Measurements from ENCODE around the gene FARSA. TPM values are rescaled to one million over a fixed set of nuclear protein-coding genes. Genes with fewer than 3 reads are reported as not detected.
"Not testable (repeated sequence)": the region's sequence is repeated elsewhere in the genome, so short reads cannot be mapped to it uniquely, and the experiment has no call there.

The FARSA gene
- total RNA-seq, 1 donor from 2014 or later: 74.0 TPM

DNA sequence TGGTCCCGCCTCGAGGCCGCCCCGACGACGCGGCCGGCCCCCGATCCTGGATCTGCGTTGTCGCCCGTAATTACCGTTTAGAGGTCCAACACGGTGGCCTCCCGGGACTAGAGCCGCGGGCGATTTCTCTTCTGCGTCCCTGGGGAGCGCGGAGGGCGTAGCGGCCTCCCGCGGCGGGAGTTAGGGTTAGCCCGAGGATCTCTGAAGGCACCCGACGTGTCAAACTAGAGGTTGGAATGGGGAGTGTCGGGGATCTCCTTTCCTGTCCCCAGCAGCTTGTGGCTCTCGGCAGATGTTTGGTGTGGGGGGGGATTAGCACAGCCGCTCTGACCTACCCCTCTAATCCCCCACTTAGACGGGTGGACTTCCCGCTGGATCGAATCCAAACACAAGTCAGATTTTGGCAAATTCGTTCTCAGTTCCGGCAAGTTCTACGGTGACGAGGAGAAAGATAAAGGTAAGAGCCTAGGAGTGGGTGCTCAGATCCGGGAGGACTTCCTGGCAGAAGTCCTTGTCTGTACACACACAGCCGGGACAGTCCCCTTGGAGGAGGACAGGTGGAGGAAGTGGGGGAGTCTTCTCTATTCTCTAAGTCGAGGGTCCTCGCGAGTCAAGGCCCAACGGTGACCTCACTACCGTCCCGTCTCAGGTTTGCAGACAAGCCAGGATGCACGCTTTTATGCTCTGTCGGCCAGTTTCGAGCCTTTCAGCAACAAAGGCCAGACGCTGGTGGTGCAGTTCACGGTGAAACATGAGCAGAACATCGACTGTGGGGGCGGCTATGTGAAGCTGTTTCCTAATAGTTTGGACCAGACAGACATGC lies 5.5 kb upstream of the FARSA start:
- no peak for DNase-seq (ENCODE audit: extremely low read depth, low read depth, low spot score)

DNA sequence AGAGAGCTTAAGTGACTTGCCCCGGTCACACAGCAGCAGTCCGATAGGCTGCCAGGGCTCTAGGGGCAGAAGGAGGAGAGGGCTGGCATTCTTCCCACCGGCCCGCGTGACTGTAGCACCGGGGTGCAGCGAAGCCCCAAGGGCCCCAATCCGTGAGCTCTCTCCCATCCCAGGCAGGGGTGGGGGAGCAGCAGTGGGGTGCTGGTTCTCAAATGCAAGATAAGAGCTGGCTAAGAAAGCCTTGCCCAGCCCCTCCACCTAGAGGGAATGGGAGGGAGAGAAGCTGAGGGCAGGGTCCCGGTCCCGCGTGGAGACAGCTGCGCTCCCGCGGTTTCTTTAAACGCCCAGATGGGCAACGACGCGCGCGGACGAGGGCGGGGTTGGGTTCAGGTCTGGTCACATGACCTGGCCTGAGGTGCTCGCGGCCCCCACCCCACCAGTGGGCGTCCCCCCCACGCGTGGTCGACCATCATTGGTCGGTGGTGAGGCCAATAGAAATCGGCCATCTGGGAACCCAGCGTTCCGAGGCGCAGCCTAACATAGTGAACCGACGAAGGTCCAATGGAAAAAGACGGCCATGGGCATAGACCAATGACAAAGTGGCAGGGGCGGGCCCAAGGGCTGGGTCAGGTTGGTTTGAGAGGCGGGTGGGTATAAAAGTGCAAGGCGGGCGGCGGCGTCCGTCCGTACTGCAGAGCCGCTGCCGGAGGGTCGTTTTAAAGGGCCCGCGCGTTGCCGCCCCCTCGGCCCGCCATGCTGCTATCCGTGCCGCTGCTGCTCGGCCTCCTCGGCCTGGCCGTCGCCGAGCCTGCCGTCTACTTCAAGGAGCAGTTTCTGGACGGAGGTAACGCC lies 4.6 kb upstream of the FARSA start, which contains the start of gene CALR:
TSS of gene CALR (plus strand) at position 683 of the 852 bp plus-strand sequence. CDS start at position 754, 71 bp downstream.
- DNase-seq (ENCODE audit: extremely low read depth, low read depth, low spot score): peak; percentile 93

DNA sequence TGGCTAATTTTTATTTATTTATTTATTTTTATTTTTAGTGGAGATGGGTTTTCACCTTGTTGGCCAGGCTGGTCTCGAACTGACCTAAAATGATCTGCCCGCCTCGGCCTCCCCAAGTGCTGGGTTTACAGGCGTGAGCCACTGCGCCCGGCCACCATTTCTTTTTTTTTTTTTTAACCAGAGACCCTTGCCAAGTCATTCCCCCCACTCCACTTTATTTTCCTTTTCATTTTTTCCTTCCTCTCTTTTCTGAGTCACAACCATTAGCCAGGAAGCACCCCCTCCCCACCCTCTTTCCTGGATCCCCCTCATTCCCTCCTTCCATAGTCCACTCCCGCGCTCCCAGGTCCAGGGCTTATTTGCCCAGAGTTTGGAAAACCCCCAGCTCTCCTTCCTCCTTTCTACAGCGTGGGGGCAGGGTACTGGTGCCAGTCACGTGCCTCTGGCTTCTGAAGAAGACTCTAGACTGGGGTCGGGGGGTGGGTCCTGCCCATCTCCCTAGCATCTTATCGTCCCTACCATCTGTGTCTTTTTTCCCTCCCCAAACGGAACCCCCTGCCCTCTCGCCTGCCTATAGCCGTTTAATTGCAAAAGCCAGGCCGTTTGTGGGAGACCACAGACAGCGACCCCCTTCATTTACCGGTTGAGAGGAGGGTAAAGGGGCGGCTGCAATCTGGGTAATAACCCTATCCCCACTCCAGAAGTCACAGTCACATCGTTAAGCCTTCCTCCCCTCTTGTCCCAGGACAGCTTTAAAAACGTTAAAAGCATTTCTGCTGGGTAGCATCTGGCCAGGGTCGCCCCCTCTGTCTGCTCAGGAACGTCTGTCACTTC lies 3.8 kb upstream of the FARSA start:
- no peak for DNase-seq (ENCODE audit: extremely low read depth, low read depth, low spot score)

DNA sequence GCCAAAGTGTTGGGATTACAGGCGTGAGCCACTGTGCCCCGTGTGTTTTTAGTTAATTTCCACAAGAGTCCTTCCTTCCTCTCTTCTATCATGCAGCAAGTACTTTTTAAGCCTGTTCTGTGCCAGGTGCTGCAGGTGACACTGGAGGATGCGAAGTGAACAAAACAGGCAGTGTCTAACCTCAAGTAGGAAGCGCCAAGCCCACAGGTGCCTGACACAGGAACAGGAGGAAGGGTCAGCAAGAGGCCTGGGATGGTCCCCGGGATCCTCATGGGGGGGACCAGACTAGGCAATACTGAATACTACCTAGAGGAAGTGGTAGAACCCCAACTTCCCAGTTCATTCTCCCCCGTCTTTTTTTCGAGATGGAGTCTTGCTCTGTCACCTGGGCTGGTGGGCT lies 3.1 kb upstream of the FARSA start:
- no peak for DNase-seq (ENCODE audit: extremely low read depth, low read depth, low spot score)

DNA sequence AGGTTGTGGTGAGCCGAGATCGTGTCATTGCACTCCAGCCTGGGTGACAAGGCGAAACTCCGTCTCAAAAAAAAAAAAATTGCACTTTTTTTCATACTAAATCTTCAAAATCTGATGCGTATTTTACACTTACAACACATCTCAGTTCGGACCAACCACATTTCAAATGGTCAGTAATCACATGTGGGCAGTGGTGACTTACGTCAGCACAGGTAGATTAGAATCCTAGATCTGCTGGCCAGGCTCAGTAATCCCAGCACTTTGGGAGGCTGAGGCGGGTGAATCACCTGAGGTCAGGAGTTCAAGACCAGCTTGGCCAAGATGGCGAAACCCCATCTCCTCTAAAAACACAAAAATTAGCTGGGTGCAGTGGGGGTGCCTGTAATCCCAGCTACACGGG lies 1.6 kb upstream of the FARSA start:
- no peak for DNase-seq (ENCODE audit: extremely low read depth, low read depth, low spot score)

DNA sequence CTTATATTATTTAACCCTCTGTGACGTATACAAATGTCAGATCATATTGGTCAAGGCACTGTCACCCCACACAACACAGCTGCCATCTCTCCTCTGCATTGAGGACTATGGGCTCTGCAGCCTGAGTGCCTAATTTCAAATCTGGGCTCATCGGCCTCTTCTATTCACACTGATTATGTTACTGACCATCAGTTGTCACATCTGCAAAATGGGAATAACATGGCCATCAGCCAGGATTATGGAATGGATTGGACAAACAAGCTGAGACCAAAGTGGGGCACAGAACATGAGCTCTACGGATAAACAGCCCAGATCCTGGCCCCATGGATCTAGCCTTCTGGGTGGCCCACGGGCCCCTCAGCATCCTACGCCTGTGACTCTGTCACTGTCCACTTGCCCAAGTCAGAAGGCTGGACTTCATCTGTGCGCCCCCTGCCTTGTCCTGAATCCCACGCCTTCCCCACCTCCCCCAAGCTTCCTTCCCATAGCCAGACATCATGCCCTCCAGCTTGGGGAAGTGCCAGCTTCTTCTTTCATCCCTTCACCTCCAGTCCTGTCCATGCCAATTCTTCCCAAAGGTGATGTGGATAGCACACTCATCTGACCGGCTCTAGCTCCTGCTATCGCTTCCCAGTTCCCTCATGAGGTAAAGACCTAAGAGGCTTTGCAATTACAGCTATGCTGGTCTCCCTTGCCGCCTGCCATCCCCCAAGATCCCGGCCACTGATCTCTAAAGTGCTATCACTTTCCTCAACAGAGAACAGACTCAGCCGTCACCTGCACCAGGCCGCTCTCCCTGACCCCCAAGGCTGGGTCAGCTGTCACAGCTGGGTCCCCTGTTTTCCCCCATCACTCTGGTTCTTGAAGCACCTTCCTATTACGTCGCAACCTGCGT lies 872 bp downstream of the FARSA start:
- DNase-seq (ENCODE audit: extremely low read depth, low read depth, low spot score): no peak

DNA sequence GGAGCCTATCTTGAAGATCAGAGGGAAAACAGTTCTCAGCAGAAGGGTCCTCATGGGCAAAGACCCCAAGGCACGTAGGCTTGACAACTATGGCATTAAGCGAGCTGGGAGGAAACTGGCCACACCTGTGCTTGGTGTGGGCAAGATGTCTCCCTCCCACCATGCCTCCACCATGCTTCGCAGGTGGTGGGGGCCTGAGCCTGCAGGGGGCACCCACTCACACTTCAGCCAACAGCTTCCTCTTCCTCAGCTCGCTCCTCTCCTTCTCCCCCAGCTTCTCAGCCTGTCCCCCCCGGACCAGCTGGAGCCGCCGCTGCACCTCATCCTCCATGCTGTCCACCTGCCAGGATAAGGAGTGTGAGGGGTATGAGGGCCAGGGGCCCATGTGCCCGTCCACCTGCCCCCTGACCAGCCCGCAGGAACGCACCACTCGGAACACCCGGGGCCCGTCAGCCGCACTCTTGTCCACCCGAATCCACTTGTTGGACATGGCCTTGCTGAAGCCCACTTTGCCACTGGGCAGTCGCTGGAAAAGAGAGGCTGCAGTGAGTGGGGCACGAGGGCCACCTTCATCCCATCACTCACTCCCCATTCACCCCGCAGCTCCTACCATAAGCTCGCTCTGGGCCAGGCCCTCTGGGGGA lies 3.4 kb downstream of the FARSA start:
- DNase-seq (ENCODE audit: extremely low read depth, low read depth, low spot score): no peak

DNA sequence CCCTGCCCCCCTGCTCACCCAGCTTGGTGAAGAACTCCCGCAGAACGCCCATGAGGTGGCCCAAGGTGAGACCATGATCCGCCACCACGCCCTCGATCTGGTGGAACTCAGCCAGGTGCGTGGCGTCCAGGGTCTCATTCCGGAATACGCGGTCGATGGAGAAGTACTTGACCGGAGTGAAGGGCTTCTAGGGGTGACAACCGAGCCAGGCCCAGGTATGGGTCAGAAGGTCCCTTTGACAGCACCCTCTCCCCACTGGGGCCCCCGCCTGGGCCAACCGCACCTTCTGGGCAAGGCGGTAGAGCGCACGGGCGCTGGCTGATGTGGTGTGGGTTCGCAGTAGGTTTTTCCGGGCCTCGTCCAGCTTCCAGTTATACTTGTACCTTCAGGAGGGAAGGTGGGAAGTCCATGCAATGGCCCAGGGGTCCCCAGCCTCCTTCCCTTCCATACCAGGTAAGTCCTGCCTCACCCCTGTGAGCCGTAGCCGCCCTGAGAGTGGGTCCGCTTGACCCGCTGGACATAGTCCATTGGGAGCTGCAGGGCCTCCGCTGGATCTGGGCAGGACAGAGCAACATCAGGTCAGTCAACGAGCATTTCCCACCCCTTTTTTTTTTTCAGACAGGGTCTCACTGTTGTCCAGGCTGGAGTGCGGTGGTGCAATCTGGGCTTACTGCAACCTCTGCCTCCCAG lies 8.7 kb downstream of the FARSA start:
- DNase-seq (ENCODE audit: extremely low read depth, low read depth, low spot score): no peak

DNA sequence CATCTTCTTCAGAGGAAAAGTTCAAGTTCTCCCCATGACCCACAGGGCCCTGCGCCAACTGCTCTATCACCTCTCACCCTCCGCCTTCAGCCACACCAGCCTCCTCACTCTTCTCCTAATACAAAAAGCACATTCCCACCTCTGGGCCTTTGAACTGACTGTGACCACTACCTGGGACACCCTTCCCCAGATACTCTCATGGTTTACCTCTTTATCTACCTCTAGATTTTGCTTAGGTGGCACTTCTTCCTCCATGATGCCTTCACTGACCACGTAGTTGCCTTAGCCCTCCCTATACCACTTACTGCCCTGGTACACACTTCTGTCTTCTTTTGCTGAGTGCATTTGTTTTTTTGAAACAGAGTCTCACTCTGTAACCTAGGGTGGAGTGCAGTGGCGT lies 10.6 kb downstream of the FARSA start:
- no peak for DNase-seq (ENCODE audit: extremely low read depth, low read depth, low spot score)

DNA sequence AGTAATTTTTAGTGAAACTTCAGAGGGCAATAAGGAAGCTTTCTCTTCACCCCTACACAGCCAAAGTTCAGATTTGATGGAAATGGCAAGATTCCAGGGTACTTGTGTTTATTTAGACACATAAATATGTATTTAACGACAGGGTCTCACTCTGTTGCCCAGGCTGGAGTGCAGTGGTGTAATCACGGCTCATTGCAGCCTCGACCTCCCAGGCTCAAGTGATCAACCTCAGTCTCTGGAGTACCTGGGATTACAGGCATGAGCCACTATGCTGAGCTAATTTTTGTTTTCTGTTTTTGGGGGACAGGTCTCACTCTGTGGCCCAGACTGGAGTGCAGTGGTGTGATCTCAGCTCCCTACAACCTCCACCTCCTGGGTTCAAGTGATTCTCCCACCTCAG lies 12.5 kb downstream of the FARSA start:
- no peak for DNase-seq (ENCODE audit: extremely low read depth, low read depth, low spot score)

DNA sequence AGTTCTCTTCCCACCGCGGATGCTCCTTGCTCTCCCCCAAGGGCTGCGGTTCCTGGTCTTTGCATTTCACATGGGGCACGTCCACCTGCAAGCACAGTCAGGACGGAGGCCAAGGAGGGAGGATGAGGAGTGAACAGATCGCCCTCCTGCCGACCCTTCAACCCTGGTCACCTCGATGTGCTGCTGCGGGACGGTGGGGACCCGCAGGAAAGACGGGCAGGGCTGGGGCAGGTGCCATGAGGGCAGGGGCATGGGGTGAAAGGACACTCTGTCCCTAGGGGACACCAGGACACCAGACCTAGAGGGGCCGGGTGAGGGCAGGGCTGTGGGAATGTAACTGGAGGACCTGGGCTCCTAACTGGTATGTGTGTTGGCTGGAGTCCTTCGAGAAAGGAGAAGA lies 15.3 kb downstream of the FARSA start:
- DNase-seq (ENCODE audit: extremely low read depth, low read depth, low spot score): no peak

DNA sequence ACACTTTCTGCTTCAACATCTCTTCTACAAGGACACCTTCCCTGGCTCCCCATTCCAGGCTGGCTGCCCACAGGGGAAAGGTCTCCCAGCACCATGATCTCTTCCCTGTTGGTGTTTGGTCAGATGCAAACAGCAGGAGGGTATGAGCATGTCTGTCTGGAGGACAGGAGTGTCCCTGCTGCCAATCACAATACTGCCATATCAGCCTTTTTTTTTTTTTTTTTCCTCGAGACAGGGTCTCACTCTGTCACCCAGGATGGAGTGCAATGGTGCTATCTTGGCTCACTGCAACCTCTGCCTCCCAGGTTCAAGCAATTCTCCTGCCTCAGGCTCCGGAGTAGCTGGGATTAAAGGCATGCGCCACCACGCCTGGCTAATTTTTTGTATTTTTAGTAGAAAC lies 17.7 kb downstream of the FARSA start:
- not testable (repeated sequence) for DNase-seq (ENCODE audit: extremely low read depth, low read depth, low spot score)

DNA sequence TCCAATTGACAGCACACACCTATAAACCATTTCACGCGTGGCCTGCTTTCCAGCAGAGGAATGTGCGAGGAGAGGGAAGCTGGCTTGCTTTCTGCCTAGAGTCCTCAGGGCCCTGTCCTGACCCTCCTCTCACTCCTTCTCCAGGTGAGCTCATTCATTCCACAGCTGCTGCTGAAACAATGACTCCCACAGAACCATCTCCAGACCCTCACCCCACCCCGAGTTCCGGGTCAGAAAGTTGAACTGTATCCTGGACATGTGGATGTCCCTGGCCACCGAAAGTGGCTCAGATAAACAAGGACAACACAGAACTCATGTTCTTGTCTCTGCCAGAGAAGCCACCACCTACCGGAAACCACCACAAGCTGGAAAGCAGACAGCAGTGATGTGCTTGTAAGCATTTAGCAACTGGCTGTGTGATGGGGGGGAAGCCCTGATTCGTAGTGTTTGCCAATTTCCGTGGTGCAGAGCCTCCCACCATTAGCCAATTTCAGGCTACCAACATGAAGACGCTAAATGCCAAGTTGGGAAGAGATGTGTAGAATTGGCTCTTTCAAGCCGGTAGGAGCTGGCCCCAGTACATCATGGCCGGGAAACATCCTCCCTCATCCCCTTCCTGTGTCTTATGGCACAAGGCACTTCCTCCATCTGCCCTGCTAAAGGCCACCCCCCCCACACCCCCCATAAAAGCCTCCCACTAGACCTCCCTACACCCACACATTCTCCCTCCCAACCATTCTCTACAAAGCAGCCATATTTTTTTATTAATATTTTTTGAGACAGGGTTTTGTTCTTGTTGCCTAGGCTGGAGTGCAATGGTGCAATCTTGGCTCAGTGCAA lies 19.4 kb downstream of the FARSA start:
- DNase-seq (ENCODE audit: extremely low read depth, low read depth, low spot score): no peak

DNA sequence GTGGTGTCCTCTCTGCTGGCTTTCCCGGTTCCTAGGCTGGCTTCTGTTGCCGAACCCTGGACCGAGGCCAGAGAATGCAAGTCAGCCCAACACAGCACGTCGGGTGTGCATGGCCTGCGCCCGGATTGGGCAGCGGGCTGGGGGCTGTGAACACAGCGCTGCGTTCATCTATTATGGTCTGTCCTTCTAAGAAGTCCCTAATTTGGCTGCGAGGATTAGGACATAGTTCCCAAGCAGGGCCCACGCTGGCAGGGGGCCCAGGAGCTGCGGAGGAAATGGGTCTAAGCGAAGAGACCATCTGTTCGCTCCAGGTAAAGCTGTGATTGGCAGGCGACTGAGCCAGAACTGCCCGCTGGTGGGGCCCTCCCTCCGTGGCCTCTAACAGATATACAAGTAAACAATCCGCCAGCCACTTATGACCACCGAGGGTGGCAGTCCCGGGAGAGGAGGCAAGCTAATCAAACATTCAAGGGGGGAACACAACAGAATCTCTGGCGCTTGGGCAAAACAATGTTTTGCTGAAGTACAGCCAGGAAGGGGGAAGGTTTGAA lies 20.4 kb downstream of the FARSA start:
- no peak for DNase-seq (ENCODE audit: extremely low read depth, low read depth, low spot score)

DNA sequence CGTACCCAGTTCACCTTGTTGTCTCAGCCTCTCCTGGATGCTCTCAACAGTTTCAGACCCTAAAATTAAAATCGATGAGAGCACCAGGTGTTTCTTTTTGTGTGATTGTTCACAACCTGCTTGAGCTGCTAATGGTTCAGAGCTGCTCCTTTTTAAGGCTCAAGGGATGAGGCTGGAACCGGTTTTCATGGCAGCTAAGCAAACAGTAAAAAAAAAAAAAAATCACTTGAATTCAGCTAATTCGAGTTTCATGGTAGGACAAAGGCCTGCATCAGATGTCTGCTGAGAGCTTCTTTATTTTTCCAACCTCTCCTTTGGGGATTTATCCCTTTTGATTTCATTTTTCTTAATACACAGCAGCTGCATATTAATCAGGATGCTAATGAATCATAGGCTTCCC lies 20.9 kb downstream of the FARSA start:
- no peak for DNase-seq (ENCODE audit: extremely low read depth, low read depth, low spot score)

DNA sequence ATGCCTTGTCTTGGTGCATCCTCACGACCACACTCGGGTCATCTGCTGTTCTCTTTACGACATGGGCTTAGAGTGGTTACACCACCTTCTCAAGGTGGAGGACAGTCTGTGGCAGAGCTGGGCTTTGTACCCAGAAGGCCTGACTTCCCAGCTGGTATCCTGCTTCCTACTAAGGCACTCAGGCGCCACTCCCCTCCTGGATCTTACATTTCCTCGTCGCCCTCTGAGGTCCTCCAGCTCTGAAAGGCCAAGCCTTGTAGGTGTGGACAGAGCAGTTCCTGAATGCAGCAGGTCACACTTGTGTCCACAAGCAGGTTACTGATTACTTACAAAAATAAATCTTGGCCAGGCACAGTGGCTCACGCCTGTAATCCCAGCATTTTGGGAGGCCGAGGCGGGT lies 26.3 kb downstream of the FARSA start:
- no peak for DNase-seq (ENCODE audit: extremely low read depth, low read depth, low spot score)

DNA sequence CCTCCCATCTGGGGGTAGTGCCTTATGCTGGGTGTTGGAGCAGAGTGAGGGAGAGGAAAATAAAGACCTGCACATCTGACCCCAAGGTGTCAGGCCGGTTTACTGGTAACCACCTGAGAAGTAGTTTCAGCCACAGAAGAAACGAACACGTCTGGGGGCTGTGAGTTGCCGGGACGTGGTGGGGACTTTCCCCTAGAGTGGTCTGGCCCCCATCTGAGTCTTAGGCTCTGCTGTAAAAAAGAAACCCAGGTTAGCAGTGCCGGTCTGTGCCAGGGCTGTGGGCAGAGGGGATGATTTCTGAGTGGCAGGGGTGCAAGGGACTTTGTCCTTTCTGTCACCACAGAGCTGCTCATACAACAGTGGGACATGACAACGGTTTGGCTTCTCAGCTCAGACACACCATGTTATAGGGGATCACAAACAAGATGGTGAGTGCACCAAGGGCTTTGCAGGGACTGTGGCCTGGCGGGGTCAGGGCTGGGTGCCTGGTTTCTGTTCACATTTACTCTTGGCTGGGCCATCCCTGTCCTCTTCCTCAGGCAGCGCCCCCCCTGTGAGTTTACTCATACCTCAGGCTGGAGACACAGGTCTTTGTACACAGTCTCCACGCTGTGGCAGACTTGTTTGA lies 33.5 kb downstream of the FARSA start:
- no peak for DNase-seq (ENCODE audit: extremely low read depth, low read depth, low spot score)

All from glomerular endothelial cell (primary cell).